Liver (tissue), 2 donors: Measurements from ENCODE around the gene FAM120B.

ENCODE experiments used
- YY1 ChIP-seq: IDR thresholded peaks from 2 replicates; pipeline ENCODE4 v1.6.1; 2016; ENCODE audit warnings: antibody characterized with exemption, mild to moderate bottlenecking
- TF ChIP-seq, protein P1 (sequence below): fragments of 150-350 bp; IDR thresholded peaks from 2 replicates; pipeline ENCODE4 v1.5.1; 2017; ENCODE audit warnings: improper control_type of control experiment, low read depth, low read length; ENCODE audit not compliant: missing input control
- TF ChIP-seq, protein P2 (sequence below): IDR thresholded peaks from 2 replicates; pipeline ENCODE4 v1.6.1; 2016; ENCODE audit warnings: antibody characterized with exemption, mild to moderate bottlenecking
- TF ChIP-seq, protein P3 (sequence below): IDR thresholded peaks from 2 replicates; pipeline ENCODE4 v1.6.1; 2016; ENCODE audit warnings: antibody characterized with exemption
- donor health status: healthy.

DNA sequence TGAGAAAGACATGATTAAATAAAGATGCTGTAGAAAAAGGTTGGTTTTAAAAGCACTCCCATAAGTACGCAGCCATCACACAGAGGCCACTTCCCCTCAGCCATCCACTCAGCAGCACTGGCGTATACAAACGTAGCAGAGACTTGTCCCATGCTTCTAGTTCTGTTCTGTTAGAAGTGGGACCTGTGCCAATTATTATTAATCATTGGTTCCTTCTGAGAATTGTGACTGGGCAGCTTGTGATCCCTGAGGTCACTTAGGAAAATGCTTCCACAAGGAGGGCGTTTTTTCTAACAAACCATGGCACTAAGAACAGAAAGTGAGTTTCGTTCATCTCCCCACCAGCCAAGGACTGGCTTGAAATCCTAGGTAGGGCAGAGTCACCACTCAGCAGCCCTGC, 53.9 kb downstream of the FAM120B start:
- TF ChIP-seq, protein P1, sequence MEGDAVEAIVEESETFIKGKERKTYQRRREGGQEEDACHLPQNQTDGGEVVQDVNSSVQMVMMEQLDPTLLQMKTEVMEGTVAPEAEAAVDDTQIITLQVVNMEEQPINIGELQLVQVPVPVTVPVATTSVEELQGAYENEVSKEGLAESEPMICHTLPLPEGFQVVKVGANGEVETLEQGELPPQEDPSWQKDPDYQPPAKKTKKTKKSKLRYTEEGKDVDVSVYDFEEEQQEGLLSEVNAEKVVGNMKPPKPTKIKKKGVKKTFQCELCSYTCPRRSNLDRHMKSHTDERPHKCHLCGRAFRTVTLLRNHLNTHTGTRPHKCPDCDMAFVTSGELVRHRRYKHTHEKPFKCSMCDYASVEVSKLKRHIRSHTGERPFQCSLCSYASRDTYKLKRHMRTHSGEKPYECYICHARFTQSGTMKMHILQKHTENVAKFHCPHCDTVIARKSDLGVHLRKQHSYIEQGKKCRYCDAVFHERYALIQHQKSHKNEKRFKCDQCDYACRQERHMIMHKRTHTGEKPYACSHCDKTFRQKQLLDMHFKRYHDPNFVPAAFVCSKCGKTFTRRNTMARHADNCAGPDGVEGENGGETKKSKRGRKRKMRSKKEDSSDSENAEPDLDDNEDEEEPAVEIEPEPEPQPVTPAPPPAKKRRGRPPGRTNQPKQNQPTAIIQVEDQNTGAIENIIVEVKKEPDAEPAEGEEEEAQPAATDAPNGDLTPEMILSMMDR: no peak
- TF ChIP-seq, protein P2, sequence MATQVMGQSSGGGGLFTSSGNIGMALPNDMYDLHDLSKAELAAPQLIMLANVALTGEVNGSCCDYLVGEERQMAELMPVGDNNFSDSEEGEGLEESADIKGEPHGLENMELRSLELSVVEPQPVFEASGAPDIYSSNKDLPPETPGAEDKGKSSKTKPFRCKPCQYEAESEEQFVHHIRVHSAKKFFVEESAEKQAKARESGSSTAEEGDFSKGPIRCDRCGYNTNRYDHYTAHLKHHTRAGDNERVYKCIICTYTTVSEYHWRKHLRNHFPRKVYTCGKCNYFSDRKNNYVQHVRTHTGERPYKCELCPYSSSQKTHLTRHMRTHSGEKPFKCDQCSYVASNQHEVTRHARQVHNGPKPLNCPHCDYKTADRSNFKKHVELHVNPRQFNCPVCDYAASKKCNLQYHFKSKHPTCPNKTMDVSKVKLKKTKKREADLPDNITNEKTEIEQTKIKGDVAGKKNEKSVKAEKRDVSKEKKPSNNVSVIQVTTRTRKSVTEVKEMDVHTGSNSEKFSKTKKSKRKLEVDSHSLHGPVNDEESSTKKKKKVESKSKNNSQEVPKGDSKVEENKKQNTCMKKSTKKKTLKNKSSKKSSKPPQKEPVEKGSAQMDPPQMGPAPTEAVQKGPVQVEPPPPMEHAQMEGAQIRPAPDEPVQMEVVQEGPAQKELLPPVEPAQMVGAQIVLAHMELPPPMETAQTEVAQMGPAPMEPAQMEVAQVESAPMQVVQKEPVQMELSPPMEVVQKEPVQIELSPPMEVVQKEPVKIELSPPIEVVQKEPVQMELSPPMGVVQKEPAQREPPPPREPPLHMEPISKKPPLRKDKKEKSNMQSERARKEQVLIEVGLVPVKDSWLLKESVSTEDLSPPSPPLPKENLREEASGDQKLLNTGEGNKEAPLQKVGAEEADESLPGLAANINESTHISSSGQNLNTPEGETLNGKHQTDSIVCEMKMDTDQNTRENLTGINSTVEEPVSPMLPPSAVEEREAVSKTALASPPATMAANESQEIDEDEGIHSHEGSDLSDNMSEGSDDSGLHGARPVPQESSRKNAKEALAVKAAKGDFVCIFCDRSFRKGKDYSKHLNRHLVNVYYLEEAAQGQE: no peak
- TF ChIP-seq, protein P3, sequence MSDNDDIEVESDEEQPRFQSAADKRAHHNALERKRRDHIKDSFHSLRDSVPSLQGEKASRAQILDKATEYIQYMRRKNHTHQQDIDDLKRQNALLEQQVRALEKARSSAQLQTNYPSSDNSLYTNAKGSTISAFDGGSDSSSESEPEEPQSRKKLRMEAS: no peak
- no peak for TF ChIP-seq YY1
